Esophagus squamous epithelium (tissue), 4 donors: ENCODE data around the gene HRK.

ENCODE experiments used
- CTCF ChIP-seq, 6 experiments: fragments of 450-650 bp in 4 of 6; fragments of 200-600 bp in 2 of 6; sonication (generic) in 2 of 6; IDR thresholded peaks; one replicate each; pipeline ENCODE4 v1.5.1; 2016 to 2019; ENCODE audit warnings: antibody characterized with exemption in 6 of 6, mild to moderate bottlenecking in 4 of 6, moderate library complexity in 4 of 6
- POLR2A ChIP-seq, 4 donors: fragments of 450-650 bp; IDR thresholded peaks; one replicate each; pipeline ENCODE4 v1.6.1; 2017; ENCODE audit warnings: antibody characterized with exemption in 4 of 4, mild to moderate bottlenecking in 4 of 4, moderate library complexity in 3 of 4

- TF ChIP-seq POLR2A (IDR thresholded peaks at IDR 0.05) (no peak), CTCF (IDR thresholded peaks at IDR 0.05) (no peak)
These were observed 43.6 kb upstream of the HRK start for GRCh38 chr12:116924558-116925453.
